Measurements from ENCODE around the gene ADK.

ADK gene

DNA sequence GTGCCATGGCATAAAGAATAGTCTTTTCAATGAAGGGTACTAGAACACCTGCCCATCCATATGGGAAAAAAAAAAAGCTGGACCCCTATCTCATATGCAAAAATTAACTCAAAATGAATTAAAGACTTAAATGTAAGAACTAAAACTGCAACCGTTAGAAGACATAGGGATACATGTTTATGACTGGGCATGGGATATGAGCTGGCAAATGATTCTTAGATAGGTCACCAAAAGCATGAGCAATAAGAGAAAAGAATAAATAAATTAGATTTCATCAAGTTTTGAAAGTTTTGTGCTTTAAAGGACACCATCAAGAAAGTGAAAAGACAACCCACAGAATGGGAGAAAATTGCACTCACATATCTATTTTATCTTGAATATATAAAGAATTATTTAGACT, 222.0 kb downstream of the ADK start:
- TF ChIP-seq, protein P1, sequence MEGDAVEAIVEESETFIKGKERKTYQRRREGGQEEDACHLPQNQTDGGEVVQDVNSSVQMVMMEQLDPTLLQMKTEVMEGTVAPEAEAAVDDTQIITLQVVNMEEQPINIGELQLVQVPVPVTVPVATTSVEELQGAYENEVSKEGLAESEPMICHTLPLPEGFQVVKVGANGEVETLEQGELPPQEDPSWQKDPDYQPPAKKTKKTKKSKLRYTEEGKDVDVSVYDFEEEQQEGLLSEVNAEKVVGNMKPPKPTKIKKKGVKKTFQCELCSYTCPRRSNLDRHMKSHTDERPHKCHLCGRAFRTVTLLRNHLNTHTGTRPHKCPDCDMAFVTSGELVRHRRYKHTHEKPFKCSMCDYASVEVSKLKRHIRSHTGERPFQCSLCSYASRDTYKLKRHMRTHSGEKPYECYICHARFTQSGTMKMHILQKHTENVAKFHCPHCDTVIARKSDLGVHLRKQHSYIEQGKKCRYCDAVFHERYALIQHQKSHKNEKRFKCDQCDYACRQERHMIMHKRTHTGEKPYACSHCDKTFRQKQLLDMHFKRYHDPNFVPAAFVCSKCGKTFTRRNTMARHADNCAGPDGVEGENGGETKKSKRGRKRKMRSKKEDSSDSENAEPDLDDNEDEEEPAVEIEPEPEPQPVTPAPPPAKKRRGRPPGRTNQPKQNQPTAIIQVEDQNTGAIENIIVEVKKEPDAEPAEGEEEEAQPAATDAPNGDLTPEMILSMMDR (conservative IDR thresholded peaks at IDR 0.05; ENCODE audit: low read length): no peak
- no peak overlapping the region for H3K4me3 ChIP-seq (ENCODE audit: low read length)
- no peak for DNase-seq (ENCODE audit: low read depth)

DNA sequence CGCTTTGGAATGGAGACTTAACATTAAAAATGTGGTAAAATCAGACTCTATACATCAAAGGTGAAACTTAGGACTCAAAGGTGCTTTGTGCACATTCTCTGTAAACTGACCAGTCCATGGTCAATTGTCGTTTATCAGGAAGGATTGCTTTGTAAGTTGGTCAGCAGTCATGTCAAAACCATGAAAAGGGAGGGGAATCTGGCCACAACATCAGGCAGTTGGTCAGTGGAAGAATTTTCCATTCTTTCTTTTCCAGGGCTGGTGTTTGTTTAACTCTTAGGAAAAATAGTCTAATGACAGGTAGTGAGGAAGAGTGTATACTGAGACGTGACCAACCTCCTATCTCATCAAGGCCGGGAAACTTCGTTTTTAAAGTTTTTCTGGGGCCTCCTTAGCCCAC, 226.5 kb downstream of the ADK start:
- DNase-seq (ENCODE audit: low read depth): no peak
- H3K4me3 ChIP-seq (ENCODE audit: low read length): no peak overlapping the region
- TF ChIP-seq, protein P1 (conservative IDR thresholded peaks at IDR 0.05; ENCODE audit: low read length): no peak

DNA sequence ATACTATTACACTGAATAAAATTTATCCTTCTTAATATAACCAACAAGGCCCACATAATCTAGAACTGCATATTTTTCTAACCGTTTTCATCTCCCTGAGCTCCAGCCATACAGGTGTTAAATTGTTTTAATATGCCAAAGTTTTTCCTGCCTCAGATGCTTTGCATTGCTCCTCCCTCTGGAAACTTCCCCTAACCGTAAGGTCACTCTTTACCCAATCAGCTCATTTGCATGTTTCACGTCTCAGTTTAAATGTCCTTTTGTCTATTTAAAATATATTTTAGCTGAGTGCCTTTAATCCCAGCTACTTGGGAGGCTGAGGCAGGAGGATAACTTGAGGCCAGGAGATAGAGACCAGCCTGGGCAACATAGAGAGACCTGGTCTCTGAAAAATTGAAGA, 228.5 kb downstream of the ADK start:
- TF ChIP-seq, protein P1 (conservative IDR thresholded peaks at IDR 0.05; ENCODE audit: low read length): no peak
- DNase-seq (ENCODE audit: low read depth): no peak

DNA sequence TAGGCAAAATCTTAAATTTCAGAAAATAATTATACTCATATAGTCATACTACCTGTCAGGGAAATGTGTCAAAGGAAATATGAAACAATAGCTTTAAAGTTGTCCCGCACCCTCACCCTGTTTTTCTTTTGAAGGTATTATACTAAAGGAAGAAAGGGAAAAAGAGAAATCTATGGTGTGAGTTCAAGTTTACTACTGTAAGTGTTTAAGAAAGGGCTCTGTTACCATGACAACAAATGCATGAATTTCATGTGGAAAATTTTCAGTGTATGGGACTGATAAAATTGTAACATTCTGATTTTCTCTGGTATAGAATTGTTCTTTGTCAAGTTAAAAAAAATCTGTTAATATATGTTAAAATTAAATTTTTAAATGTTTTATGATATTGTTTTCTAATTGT, 229.8 kb downstream of the ADK start:
- H3K4me3 ChIP-seq (ENCODE audit: low read length): no peak overlapping the region
- TF ChIP-seq, protein P1 (conservative IDR thresholded peaks at IDR 0.05; ENCODE audit: low read length): no peak
- DNase-seq (ENCODE audit: low read depth): no peak

More for the DNA sequence above, 228.5 kb downstream of the ADK start:
- H3K4me3 ChIP-seq (ENCODE audit: low read length): no peak overlapping the region

DNA sequence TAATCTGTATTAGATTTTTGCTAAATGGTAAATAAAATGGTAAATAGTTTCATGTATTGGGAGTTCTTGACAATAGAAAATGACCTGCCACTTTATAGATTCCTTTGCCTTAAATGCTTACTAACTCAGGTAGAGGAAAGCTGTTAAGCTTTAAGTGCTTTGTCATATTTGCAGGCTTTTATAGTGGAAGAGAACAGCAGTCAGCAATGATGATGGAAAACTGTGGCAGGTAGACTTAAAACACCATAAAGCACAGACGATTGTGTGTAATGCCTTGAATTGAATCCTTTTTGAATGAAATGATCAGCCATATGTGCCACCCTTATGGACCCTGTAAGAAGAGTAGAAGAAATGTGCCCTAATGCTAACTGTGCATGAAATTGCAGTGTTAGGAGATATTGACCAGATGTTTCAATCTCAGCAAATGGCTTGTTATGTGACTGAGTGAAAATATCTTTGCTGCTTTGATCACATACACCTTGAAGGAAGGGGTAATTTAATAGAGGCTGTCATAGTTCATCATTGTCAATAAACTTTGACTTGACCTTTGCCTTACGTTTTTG, 230.4 kb downstream of the ADK start:
- TF ChIP-seq, protein P1 (conservative IDR thresholded peaks at IDR 0.05; ENCODE audit: low read length): no peak
- no peak for DNase-seq (ENCODE audit: low read depth)

DNA sequence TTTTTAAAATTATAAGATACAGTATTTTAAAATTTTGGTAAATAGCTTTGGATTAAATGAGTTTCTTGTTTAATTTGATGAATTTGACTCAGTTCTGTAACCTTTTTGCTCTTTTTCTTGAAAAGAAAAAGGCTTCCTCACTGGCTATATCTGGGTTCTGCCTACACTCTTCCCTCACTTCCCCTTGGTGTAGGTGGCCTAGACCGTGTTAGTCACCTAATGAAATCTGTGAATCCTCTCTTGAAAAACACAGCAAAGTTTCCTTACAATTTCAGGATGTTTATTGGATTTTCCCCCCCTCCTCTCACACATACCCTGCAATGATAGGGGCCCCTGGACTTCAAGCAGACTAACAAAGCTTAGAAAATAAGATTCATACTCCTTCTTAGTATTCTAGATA, 231.6 kb downstream of the ADK start:
- TF ChIP-seq, protein P1 (conservative IDR thresholded peaks at IDR 0.05; ENCODE audit: low read length): no peak
- H3K4me3 ChIP-seq (ENCODE audit: low read length): no peak overlapping the region
- no peak for DNase-seq (ENCODE audit: low read depth)

More for the DNA sequence above, 230.4 kb downstream of the ADK start:
- no peak overlapping the region for H3K4me3 ChIP-seq (ENCODE audit: low read length)

DNA sequence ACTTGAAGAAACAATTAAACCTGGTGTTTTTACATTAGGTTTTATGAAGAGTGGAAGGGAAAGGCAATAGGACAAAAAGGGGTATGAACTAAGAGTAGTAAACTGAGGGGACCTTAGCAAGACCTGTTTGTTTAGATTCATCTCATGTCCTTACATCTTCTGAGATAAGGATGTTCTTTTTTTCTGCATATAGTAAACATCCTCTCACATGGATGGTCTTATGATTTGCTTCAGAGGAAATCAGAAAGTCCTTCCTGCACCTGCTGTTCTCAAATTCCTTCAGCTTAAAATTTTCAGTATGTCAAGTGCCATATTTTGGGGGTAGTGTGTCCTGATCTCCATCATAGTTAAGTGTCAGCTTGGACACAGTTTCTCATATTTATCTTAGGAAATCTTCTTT, 232.6 kb downstream of the ADK start:
- no peak for DNase-seq (ENCODE audit: low read depth)
- TF ChIP-seq, protein P1 (conservative IDR thresholded peaks at IDR 0.05; ENCODE audit: low read length): no peak
- no peak overlapping the region for H3K4me3 ChIP-seq (ENCODE audit: low read length)

Measured in AG10803 (cell line).